Sigmoid colon (tissue), 4 donors: ENCODE measurements around the gene ANKRD10.

Source experiments
- CTCF ChIP-seq, 4 experiments: fragments of 450-650 bp in 3 of 4; fragments of 200-600 bp in 1 of 4; IDR thresholded peaks; one replicate each; pipeline ENCODE4 v1.5.1; 2016 to 2019; ENCODE audit warnings: antibody characterized with exemption in 4 of 4, mild to moderate bottlenecking in 3 of 4, moderate library complexity in 2 of 4
- POLR2AphosphoS5 ChIP-seq, 4 donors: sonication (generic); formaldehyde crosslinking; IDR thresholded peaks; one replicate each; pipeline ENCODE4 v1.6.1; 2017; ENCODE audit warnings: antibody characterized with exemption in 4 of 4

DNA sequence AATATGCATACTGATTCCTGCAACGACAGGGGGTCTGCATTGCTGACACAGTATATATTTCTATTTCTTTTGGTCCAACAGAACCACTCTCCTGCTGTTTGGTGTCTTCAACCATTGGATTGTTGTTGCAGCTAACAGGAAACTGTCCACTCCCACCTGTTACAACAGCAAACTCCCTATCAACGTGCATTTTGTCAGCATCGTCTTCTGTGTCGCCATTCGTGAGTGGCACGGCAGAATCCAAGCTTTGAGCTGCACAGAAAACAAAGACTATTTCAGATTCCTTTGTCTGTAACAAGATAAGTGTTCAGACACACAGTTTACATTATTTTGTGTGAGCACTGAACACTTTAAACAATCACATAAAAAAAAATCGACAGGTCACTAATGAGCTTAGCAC is 31.3 kb downstream of the ANKRD10 start:
- TF ChIP-seq CTCF (IDR thresholded peaks at IDR 0.05) (no peak), POLR2AphosphoS5 (IDR thresholded peaks at IDR 0.05) (no peak)
